Pancreas (tissue), 10 donors: ENCODE measurements around the gene FXYD1. TPM values are rescaled to one million over a fixed set of nuclear protein-coding genes. Genes with fewer than 3 reads are reported as not detected.
"Not testable (repeated sequence)": the region's sequence is repeated elsewhere in the genome, so short reads cannot be mapped to it uniquely, and the experiment has no call there.

Experiments used
- ATAC-seq, 4 donors: fragments of 200-7000 bp; cut with Tn5 transposase; one replicate each; pipeline versions ENCODE4 v1.8.0 to v1.9.1; 2020; ENCODE audit warnings: mild to moderate bottlenecking in 4 of 4, moderate library complexity in 4 of 4
- DNase-seq, 6 donors: peaks; one replicate each; pipeline ENCODE4 v3.0.0-alpha.2; 2020
- FAIRE-seq: peaks from 2 replicates; lab custom pipeline; 2012; peaks lifted over from hg19 to GRCh38; lab: Jason Lieb, UNC
- H3K27ac ChIP-seq, 4 donors: fragments of 200-600 bp; sonication (generic); 1 replicate in 3 of 4; 2 replicates in 1 of 4; pipeline versions ENCODE4 v1.5.0 to v1.8.0; 2020
- H3K27me3 ChIP-seq, 4 donors: fragments of 200-600 bp; one replicate each; pipeline ENCODE4 v1.8.0; 2021
- H3K36me3 ChIP-seq, 3 donors: fragments of 200-600 bp; sonication (generic) in 1 of 3; one replicate each; pipeline versions ENCODE4 v1.5.0 to v1.8.0; 2020 to 2021
- H3K4me1 ChIP-seq, 3 donors: fragments of 200-600 bp; one replicate each; pipeline ENCODE4 v1.8.0; 2021
- H3K4me3 ChIP-seq, 4 donors: fragments of 200-600 bp; sonication (generic) in 2 of 4; one replicate each; pipeline versions ENCODE4 v1.5.0 to v1.8.0; 2020 to 2021
- H3K9me3 ChIP-seq, 4 donors: fragments of 200-600 bp; one replicate each; pipeline ENCODE4 v1.8.0; 2021
- WGBS, 2 donors: extraction: QIAGEN DNeasy Blood & Tissue Kit; methylation state at CpG; one replicate each; pipeline ENCODE4 v1.1.7; 2013; 5-methylcytosine and 5-hydroxymethylcytosine counted together
- intact Hi-C, 3 donors: fragments of 100-400 bp; cut with DNase I; formaldehyde crosslinking; loops; one replicate each; pipeline versions ENCODE4 v1.11.1 to v1.14.2; 2022
- polyA plus RNA-seq, 2 donors: library from polyadenylated mRNA; stranded (reverse); fragments of 200-250 nt; gene quantifications; one replicate each; pipeline ENCODE4 v1.2.3, GENCODE V29; 2013
- total RNA-seq, 6 donors: library from RNA; stranded (reverse); fragmentation: NEBNext Ultra II Directional in 4 of 6; extraction: Animal tissue kit (Norgen Biotek cat#: 25700) in 4 of 6; gene quantifications; one replicate each; pipeline versions ENCODE4 v1.2.1 to v1.2.4, GENCODE V29; 2021 to 2023
- TF ChIP-seq, protein P1 (sequence below), 4 donors: fragments of 200-600 bp; sonication (generic) in 3 of 4; IDR thresholded peaks; one replicate each; pipeline versions ENCODE4 v1.5.0 to v1.8.0; 2021; ENCODE audit warnings: antibody characterized with exemption in 4 of 4
- donor health status: healthy with polysubstance abuse.
- donor health status: DM: no; HTN: no; CAD: no; lungs with moderate emphysema.
- donor health status: DM: no; HTN: no; CAD: no.
- donor health status: control.
- donor health status: control.
- donor health status: Bipolar disorder and iron deficiency.
- donor health status: DM: yes; HTN: yes; CAD: no.
- donor health status: DM: no; HTN: no; CAD: no.
- donor health status: DM: no; HTN: no; CAD: no.
- donor health status: DM: yes; HTN: yes; CAD: no.

Gene FXYD1
- total and polyA plus RNA-seq, 8 donors: 2.8 to 16.1 (median 6.0) TPM

DNA sequence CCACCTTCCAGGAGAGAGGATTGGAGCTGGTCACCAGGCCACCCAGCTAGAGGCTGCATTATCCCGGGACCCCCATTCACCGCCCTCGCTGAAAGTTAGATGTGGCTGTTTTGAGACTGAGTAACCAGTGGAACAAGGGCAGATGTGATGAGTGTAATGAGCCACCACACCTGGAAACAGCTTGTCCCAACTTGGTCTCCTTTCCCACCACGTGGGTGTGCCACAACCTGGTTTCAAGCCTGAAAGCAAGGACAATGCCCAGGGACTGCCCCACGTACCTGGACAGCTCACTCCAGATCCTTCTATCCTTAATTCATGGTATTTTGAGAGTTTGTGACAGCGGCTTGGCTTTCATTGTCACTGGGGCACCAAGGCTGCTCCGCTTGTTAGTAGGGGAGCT lies 10.8 kb upstream of the FXYD1 start:
- ATAC-seq: no peak
- Histone ChIP-seq H3K36me3 (no peaks in the 10 kb centered on the region), H3K27me3 (no peaks in the 10 kb centered on the region), H3K4me3 (no peak overlapping the region), H3K27ac (no peak overlapping the region), H3K4me1 (peaks cover 0 to 12% (median 0%) of the 10 kb centered on the region in 3 donors), H3K9me3 (no peaks in the 10 kb centered on the region)
- no peak for FAIRE-seq
- WGBS, 2 donors: 83 to 97% methylated on average over 7 of the region's 7 CpGs
- no peak for DNase-seq
- TF ChIP-seq, protein P1, sequence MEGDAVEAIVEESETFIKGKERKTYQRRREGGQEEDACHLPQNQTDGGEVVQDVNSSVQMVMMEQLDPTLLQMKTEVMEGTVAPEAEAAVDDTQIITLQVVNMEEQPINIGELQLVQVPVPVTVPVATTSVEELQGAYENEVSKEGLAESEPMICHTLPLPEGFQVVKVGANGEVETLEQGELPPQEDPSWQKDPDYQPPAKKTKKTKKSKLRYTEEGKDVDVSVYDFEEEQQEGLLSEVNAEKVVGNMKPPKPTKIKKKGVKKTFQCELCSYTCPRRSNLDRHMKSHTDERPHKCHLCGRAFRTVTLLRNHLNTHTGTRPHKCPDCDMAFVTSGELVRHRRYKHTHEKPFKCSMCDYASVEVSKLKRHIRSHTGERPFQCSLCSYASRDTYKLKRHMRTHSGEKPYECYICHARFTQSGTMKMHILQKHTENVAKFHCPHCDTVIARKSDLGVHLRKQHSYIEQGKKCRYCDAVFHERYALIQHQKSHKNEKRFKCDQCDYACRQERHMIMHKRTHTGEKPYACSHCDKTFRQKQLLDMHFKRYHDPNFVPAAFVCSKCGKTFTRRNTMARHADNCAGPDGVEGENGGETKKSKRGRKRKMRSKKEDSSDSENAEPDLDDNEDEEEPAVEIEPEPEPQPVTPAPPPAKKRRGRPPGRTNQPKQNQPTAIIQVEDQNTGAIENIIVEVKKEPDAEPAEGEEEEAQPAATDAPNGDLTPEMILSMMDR (IDR thresholded peaks at IDR 0.05): no peak
- intact Hi-C loops: no loop called here

DNA sequence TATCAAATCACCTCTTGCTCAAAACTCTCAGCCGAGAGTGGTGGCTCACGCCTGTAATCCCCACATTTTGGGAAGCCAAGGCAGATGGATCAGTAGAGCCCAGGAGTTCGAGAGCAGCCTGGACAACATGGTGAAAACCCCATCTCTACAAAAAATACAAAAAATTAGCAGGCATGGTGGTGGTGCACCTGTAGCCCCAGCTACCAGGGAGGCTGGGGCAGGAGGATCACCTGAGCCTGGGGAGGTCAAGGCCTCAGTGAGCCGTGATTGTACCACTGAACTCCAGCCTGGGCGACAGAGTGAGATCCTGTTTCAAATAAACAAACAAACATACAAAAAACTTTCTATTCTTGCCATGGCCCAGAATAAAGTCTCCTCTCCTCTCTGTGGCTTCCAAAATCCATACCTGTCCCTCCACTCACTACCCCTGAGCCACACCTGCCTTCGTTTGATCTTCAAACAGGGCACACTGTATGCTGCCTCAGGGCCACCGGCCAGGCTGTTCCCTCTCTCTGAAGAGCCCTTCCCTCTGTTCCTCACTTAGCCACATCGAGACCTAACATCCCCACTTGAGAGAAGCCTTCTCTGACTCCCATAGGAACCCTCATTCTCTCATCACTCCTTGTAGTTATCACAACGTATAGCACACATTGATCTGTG lies 10.1 kb upstream of the FXYD1 start:
- DNase-seq (no peak), ATAC-seq (no peak), FAIRE-seq (no peak)
- 89 to 90% methylated on average over 9 of the region's 9 CpGs for WGBS, 2 donors
- peaks cover 0 to 12% (median 0%) of the 10 kb centered on the region in 3 donors for H3K4me1 ChIP-seq
- H3K27me3 ChIP-seq: no peaks in the 10 kb centered on the region
- intact Hi-C loops: no loop called here
- TF ChIP-seq, protein P1 (IDR thresholded peaks at IDR 0.05): no peak
- H3K27ac ChIP-seq: no peak overlapping the region
- H3K9me3 ChIP-seq: no peaks in the 10 kb centered on the region
- H3K4me3 ChIP-seq: no peak overlapping the region
- H3K36me3 ChIP-seq: no peaks in the 10 kb centered on the region

DNA sequence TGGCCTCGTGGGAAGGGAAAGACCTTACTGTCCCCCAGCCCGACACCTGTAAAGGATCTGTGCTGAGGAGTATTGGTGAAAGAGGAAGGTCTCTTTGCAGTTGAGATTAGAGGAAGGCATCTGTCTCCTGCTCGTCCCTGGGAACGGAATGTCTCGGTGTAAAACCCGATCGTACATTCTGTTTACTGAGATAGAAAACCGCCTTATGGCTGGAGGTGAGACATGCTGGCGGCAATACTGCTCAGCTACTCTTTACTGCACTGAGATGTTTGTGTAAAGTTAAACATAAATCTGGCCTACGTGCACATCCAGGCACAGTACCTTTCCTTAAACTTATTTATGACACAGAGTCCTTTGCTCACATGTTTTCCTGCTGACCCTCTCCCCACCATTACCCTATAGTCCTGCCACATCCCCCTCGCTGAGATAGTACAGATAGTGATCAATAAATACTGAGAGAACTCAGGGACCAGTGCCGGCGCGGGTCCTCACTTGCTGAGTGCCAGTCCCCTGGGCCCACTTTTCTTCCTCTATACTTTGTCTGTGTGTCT lies 8.8 kb upstream of the FXYD1 start:
- not testable (repeated sequence) for H3K9me3 ChIP-seq, ATAC-seq, H3K27ac ChIP-seq, H3K4me1 ChIP-seq, H3K4me3 ChIP-seq, H3K27me3 ChIP-seq, DNase-seq, H3K36me3 ChIP-seq
- FAIRE-seq: peak; percentile 23
- 40 to 43% methylated on average over 14 of the region's 14 CpGs for WGBS, 2 donors
- intact Hi-C loops: loop anchor here in 2 of 3 donors (5.0 to 10.0 kb wide), 2 partner anchors 62 to 65 kb away; no protein-coding TSS in a partner anchor

DNA sequence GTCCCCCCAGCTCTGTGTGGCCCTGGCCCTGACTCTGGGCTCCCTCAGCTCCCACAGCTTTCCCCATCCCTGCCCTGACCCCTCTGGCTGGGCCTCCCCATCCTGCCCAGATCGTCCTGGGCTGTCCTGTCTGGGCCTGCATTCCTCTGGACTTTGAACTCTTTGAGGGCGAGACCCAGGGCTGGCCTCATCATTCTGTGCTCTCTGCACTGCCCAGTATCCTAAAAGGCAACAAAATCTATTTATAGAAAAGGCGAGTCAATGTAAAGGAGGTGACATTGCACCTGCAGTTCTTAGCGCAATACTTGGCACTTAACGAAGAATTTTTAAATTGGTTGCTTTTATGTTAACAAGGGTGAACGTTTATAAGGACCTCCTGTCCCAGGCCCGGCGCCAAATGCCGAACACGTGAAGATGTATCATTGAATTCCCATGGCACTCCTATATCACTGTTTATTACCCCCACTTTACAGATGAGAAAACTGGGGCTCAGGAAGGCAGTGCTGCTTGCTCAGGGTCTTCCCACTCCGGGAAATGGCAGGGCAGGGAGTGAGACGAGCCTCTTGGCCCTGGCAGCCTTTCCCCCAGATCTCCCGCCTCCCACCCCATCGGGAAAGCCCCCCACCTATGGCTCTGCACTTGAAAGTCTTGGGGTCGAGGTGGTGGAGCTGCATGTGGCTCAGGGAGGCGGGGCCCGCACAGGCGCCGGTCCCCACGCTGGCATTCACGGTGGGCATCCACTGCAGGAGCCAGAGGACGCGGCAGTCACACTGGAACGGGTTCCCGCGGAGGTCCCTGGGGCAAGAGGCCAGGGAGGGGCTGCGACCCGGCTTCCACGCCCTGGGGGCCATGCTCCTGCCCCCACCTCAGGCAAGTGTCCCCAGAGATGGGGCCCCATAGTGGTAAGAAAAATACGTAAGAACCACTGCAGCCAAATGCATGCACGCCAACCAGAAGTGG lies 7.6 kb upstream of the FXYD1 start:
- no peak for FAIRE-seq
- H3K36me3 ChIP-seq: no peaks in the 10 kb centered on the region
- no peaks in the 10 kb centered on the region for H3K9me3 ChIP-seq
- no peaks in the 10 kb centered on the region for H3K4me1 ChIP-seq
- WGBS, 2 donors: 85 to 90% methylated on average over 24 to 31 of the region's 31 CpGs
- DNase-seq: no peak
- intact Hi-C loops: loop anchor here in 2 of 3 donors (5.0 to 10.0 kb wide), 2 partner anchors 64 to 66 kb away; no protein-coding TSS in a partner anchor
- H3K27me3 ChIP-seq: no peaks in the 10 kb centered on the region
- no peak overlapping the region for H3K27ac ChIP-seq
- no peak for ATAC-seq
- TF ChIP-seq, protein P1 (IDR thresholded peaks at IDR 0.05): no peak
- no peak overlapping the region for H3K4me3 ChIP-seq

DNA sequence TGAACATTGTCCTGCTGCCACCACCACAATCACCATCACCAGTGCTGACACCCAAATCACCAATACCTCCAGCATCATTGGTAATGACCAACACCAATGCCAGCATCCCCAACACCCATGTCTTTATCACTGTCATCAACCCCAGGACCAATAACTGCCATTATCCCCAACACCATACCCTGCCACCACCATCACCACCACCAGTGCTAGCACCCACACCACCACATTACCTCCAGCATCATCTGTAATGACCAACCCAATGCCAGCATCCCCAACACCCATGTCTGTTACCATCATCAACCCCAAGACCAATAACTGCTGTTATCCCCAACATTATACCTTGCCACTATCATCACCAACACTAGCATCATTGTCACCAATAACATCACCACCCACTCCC lies 6.4 kb upstream of the FXYD1 start:
- TF ChIP-seq, protein P1 (IDR thresholded peaks at IDR 0.05): no peak
- DNase-seq (no peak), FAIRE-seq (no peak), ATAC-seq (no peak)
- no peaks in the 10 kb centered on the region for H3K36me3 ChIP-seq
- peaks cover 3 to 5% (median 4%) of the 10 kb centered on the region in 3 donors for H3K4me1 ChIP-seq
- no peak overlapping the region for H3K4me3 ChIP-seq
- intact Hi-C loops: loop anchor here in 2 of 3 donors (5.0 to 10.0 kb wide), 2 partner anchors 65 to 67 kb away; no protein-coding TSS in a partner anchor
- H3K9me3 ChIP-seq: no peaks in the 10 kb centered on the region
- no peaks in the 10 kb centered on the region for H3K27me3 ChIP-seq
- H3K27ac ChIP-seq: no peak overlapping the region
